ENCODE data around the gene CCDC178.
"Not testable (repeated sequence)": the region's sequence is repeated elsewhere in the genome, so short reads cannot be mapped to it uniquely, and the experiment has no call there.

The CCDC178 gene

GRCh38 chr18:33210575-33211189, 229.8 kb downstream of the CCDC178 start:
- no peak for DNase-seq

GRCh38 chr18:33205777-33206176, 234.7 kb downstream of the CCDC178 start:
- DNase-seq = no peak

GRCh38 chr18:33201509-33201926, 239.0 kb downstream of the CCDC178 start:
- no peak for DNase-seq

- no peak for DNase-seq
These were observed 244.7 kb downstream of the CCDC178 start for GRCh38 chr18:33195795-33196194.

- no peak for DNase-seq
These were observed 245.7 kb downstream of the CCDC178 start for GRCh38 chr18:33194793-33195192.

GRCh38 chr18:33184958-33185357, 255.6 kb downstream of the CCDC178 start:
- DNase-seq = no peak

GRCh38 chr18:33184175-33184574, 256.3 kb downstream of the CCDC178 start:
- no peak for DNase-seq

- DNase-seq = no peak
These were observed 257.4 kb downstream of the CCDC178 start for GRCh38 chr18:33183136-33183535.

- no peak for DNase-seq
These were observed 259.5 kb downstream of the CCDC178 start for GRCh38 chr18:33181016-33181415.

GRCh38 chr18:33169218-33169617, 271.3 kb downstream of the CCDC178 start:
- no peak for DNase-seq

- not testable (repeated sequence) for DNase-seq
These were observed 276.4 kb downstream of the CCDC178 start for GRCh38 chr18:33164121-33164520.

- no peak for DNase-seq
These were observed 279.4 kb downstream of the CCDC178 start for GRCh38 chr18:33161131-33161530.

- DNase-seq = no peak
These were observed 281.4 kb downstream of the CCDC178 start for GRCh38 chr18:33159151-33159550.

- DNase-seq = no peak
These were observed 282.6 kb downstream of the CCDC178 start for GRCh38 chr18:33157893-33158292.

GRCh38 chr18:33156906-33157470, 283.5 kb downstream of the CCDC178 start:
- DNase-seq = no peak

- no peak for DNase-seq
These were observed 286.5 kb downstream of the CCDC178 start for GRCh38 chr18:33154049-33154448.

GRCh38 chr18:33152376-33152775, 288.1 kb downstream of the CCDC178 start:
- DNase-seq = no peak

- not testable (repeated sequence) for DNase-seq
These were observed 292.7 kb downstream of the CCDC178 start for GRCh38 chr18:33147811-33148210.

GRCh38 chr18:33146014-33146413, 294.5 kb downstream of the CCDC178 start:
- DNase-seq = no peak

GRCh38 chr18:33135951-33136660, 304.4 kb downstream of the CCDC178 start:
- no peak for DNase-seq

- DNase-seq = no peak
These were observed 307.9 kb downstream of the CCDC178 start for GRCh38 chr18:33132657-33133056.

- no peak for DNase-seq
These were observed 311.9 kb downstream of the CCDC178 start for GRCh38 chr18:33128581-33128980.

- no peak for DNase-seq
These were observed 316.5 kb downstream of the CCDC178 start for GRCh38 chr18:33123862-33124518.

GRCh38 chr18:33116376-33116775, 324.1 kb downstream of the CCDC178 start:
- DNase-seq = no peak
